ENCODE data around the gene TANK.

The TANK gene

DNA sequence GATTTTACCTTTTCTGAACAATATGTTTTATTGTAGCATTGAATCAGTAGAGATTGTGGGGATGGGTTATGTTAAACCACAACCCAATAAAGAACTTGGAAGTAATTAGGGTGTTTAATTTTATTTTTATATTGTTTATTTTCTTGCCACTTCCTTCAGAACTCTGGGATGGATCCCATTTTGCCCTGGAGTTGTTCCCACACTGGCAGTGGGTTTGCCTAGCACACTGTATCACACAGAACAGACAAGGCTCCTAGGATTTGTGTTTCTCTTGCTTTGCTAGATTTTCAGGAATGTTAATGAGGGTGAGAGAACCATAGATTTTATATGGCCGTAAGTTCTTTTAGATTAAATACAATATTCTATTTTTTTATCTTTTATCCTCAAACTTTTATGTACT lies 59.0 kb downstream of the TANK start:
- H3K9me3 Mint-ChIP-seq, result no peaks in the 10 kb centered on the region
- H3K27me3 Mint-ChIP-seq, result no peaks in the 10 kb centered on the region
- H3K4me3 Mint-ChIP-seq, result no peak overlapping the region
- peak overlapping the region; percentile 3 for H3K27ac Mint-ChIP-seq
- H3K4me1 Mint-ChIP-seq, result peaks cover 35% of the 10 kb centered on the region
- H3K36me3 Mint-ChIP-seq, result peaks cover 5% of the 10 kb centered on the region

DNA sequence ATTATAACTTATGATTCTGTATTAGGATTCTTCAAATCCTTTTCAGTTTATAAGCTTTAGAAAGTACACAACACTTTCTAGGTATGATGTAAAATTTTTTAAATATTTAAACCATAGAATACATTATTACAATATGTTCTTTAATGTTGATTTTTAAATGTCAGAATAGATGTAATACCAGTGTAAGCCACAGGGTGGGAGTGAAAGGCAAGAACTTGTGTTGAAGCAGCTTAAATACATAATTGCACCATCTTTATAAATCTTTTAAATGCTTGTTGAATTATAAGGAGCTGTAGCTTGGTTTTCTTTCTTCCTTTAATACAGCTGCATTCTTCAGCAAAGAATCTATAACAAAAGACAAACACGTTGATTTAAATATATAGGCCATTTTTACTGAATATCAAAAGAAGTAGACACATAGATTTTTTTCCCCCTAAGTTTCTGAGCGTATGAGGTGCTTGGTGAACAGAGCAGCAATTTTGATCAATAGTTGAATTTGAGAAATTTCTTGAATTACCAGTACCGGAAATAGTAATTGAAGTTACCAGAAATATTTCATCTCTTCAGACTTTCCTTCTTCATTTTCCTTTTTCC lies 63.0 kb downstream of the TANK start:
- peaks cover 7% of the 10 kb centered on the region for H3K36me3 Mint-ChIP-seq
- H3K27me3 Mint-ChIP-seq, result no peaks in the 10 kb centered on the region
- no peaks in the 10 kb centered on the region for H3K9me3 Mint-ChIP-seq
- peaks cover 10% of the 10 kb centered on the region for H3K4me1 Mint-ChIP-seq
- no peak overlapping the region for H3K27ac Mint-ChIP-seq
- H3K4me3 Mint-ChIP-seq, result no peak overlapping the region

DNA sequence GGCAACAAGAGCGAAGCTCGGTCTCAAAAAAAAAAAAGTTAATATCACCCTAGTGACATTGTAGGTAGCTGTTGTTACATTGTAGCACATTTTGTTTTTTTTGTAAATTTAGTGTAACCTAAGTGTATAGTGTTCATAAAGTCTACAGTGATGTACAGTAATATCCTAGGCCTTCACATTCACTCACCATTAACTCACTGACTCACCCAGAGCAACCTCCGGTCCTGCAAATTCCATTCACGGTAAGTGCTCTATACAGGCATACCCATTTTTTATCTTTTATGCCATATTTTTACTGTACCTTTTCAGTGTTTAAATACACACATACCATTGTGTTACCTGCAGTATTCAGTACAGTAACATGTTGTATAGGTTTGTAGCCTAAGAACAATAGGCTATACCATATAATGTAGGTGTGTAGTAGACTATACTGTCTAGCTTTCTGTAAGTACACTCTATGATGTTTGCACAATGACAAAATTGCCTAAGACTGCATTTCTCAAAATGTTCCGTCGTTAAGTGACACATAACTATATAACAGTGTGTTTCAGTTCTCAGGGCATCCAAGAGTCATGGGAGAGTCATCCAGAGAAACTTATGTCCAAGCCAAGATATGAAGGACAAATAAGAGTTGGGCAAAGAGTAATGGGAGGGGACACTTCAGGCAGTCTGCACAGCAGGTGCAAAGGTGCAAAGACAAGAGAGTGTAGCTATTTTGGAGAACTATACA lies 68.4 kb downstream of the TANK start:
- Mint-ChIP-seq H3K4me1 (no peaks in the 10 kb centered on the region), H3K36me3 (peaks cover 8% of the 10 kb centered on the region), H3K27me3 (no peaks in the 10 kb centered on the region), H3K4me3 (no peak overlapping the region), H3K27ac (no peak overlapping the region), H3K9me3 (no peaks in the 10 kb centered on the region)

DNA sequence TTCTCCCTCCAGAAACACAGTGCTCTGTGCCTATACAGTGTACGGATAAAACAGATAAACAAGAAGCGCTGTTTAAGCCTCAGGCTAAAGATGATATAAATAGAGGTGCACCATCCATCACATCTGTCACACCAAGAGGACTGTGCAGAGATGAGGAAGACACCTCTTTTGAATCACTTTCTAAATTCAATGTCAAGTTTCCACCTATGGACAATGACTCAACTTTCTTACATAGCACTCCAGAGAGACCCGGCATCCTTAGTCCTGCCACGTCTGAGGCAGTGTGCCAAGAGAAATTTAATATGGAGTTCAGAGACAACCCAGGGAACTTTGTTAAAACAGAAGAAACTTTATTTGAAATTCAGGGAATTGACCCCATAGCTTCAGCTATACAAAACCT lies 70.7 kb downstream of the TANK start:
- Mint-ChIP-seq H3K27ac (peak overlapping the region; percentile 2), H3K36me3 (peaks cover 10% of the 10 kb centered on the region), H3K9me3 (no peaks in the 10 kb centered on the region), H3K4me3 (no peak overlapping the region), H3K4me1 (peaks cover 4% of the 10 kb centered on the region), H3K27me3 (no peaks in the 10 kb centered on the region)

DNA sequence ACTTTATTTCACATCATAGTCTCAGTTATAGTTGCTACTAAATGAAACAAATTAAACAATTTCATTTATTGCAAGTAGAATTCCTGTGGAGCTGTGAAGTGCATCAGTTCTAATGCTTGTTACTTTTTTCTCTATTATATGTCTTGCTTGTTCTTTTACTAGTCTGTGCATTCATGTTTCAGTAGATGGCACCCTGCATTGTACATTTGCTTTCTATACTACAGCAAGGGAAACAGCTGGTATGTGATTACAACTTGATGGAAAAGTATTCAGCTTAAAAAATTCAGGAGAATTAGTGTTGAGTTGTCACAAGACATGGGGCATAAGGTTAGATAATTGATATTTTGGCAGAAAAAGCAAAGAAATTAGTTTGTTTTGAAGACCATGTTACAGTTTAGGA lies 72.3 kb downstream of the TANK start:
- Mint-ChIP-seq H3K27ac (no peak overlapping the region), H3K4me1 (peaks cover 15% of the 10 kb centered on the region), H3K36me3 (peaks cover 8% of the 10 kb centered on the region), H3K4me3 (no peak overlapping the region), H3K9me3 (no peaks in the 10 kb centered on the region), H3K27me3 (no peaks in the 10 kb centered on the region)

DNA sequence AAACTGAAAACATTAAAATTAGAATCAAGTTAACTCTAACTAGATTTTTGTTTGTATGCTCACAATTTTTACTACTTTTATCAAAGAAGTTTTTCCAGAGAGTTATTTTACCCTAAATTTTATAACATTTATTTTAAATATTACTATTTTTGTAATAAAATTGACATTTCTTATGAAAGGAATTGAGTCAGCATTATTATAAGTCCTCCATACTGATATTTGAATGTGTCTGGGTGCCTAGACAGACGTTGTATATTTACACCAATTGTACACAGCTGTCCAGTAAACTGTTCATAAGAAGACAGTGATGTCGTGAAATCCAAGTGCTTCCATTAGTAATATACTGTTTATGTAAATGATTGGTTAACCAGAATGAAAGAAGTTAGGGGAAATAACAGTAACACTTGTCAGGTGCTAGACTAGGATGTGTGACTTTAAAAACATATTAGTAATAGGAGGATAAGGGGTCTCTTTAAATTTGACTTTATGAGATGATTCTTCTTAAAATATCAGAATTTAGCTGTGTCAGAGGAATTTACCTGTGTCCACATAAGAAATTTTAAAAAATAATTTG lies 73.7 kb downstream of the TANK start:
- peaks cover 24% of the 10 kb centered on the region for H3K4me1 Mint-ChIP-seq
- H3K9me3 Mint-ChIP-seq, result no peaks in the 10 kb centered on the region
- H3K27ac Mint-ChIP-seq, result no peak overlapping the region
- no peaks in the 10 kb centered on the region for H3K27me3 Mint-ChIP-seq
- H3K36me3 Mint-ChIP-seq, result peaks cover 3% of the 10 kb centered on the region
- H3K4me3 Mint-ChIP-seq, result no peak overlapping the region

DNA sequence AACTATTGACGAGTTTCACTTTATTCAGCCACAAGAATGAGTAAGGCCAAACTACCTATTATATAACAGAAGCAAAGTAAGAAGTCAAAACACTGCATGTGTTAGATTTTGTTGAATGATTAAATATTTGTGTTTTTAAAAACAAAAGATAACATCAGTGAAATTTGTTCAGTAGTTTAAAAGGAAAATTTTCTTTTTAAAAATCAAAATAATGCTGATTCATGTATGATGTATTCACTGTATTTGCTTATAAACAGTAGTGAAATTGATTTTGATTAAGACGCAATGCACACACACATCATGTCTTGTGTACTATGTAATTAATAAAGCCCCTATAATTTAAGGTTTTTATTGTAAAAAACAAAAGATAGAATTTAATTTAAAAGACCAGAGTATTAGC lies 74.4 kb downstream of the TANK start:
- Mint-ChIP-seq H3K27ac (no peak overlapping the region), H3K4me3 (no peak overlapping the region)

DNA sequence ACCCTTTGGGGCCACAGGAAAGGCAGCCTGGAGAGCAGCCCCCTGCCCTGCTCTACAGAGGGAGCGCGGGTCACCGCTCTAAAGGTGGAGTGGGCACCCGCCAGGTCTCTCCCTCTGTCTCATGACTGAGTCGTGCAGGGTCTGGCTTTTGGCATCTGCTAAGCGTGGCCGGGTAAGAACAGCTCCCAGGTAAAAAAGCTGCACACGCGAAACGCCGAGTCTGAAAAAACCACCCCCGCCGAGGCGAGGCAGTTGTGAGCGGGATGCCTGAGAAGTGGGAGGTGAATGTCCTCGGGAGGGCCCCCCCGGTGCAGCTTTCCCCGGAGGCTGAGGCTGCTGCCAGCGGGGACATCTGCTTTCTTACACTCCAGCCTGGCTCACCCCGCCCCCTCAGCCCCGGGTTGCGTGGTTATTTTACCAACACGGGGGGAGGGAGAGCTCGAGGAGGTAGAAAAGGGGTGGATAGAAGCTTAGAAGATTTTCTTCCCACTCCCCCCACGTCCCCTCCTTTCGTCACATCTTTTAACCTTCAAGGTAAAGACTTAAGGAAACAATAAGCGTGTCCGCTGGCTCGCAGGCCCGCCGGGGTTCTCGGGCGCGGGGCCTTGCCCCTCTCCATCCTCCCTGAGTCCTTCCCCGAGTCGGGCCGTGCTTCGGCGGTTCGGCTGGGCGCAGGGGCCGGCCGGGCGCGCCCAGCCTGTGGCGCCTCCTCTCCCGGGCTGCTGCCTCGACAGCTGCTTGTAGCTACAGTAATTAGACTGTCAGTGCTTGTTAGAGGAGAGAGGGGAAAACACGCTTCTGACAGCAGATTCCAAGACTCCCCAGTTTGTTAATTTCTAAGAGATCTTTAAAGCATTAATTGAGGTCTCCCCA lies 77.4 kb downstream of the TANK start:
- H3K4me1 Mint-ChIP-seq, result peaks cover 45% of the 10 kb centered on the region
- H3K27me3 Mint-ChIP-seq, result no peaks in the 10 kb centered on the region
- peak overlapping the region; percentile 91 for H3K27ac Mint-ChIP-seq
- peaks cover 2% of the 10 kb centered on the region for H3K36me3 Mint-ChIP-seq
- peak overlapping the region; percentile 95 for H3K4me3 Mint-ChIP-seq
- no peaks in the 10 kb centered on the region for H3K9me3 Mint-ChIP-seq

More for the DNA sequence above, 74.4 kb downstream of the TANK start:
- H3K27me3 Mint-ChIP-seq, result no peaks in the 10 kb centered on the region
- peaks cover 24% of the 10 kb centered on the region for H3K4me1 Mint-ChIP-seq
- H3K9me3 Mint-ChIP-seq, result no peaks in the 10 kb centered on the region
- peaks cover 2% of the 10 kb centered on the region for H3K36me3 Mint-ChIP-seq

DNA sequence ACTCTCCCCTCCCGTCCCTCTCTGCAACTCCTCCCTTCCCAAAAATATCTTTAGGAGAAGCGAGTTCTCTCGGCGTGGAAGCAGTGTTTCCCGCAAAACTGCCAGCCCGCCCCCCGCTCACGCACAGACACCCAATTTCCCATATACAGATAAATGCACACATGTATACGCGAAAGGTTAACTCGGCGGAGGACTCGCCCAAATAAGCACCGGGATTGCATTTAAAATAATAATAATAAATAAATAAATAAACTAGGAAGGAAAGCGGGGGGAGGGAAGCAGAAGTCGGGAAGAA lies 78.0 kb downstream of the TANK start:
- peaks cover 50% of the 10 kb centered on the region for H3K4me1 Mint-ChIP-seq
- H3K4me3 Mint-ChIP-seq, result peak overlapping the region; percentile 95
- no peaks in the 10 kb centered on the region for H3K27me3 Mint-ChIP-seq
- peak overlapping the region; percentile 91 for H3K27ac Mint-ChIP-seq
- no peaks in the 10 kb centered on the region for H3K9me3 Mint-ChIP-seq
- peaks cover 2% of the 10 kb centered on the region for H3K36me3 Mint-ChIP-seq

DNA sequence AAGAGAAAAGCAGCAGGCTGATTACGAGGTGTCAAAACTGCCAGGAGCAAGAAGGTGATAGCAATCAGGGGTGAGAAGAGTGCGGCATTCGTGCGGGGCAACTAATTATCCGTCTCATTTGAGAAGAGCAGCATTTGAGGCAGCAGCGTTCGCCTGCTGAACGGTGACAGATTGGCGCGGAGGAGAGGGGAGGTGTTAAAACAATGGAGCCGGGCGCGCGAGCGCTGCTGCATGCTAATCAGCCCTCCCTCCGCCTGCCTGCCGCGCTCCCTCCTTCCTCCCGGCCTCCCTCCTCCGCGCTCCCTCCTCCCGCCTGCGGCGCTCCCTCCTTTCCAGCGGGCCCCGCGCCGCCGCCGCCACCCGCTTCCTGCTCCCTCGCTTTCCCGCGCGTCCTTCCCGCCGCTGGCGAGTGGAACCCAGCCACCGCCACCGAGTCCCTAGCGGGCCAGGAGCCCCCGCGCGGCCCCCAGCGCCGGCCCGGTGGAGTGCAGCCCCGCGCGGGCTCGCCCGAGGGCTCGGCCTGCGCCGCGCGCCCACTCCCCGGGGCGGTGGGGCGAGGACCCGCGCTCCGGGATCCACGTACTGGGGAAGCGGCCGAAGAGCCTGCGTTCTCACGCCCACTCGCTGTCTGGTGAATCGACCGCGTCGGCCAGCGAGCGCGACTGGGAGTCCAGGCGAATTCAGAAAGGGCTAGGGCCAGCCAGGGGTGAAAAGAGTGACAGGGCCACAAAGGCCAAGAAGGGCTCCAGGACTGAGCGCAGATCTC lies 78.5 kb downstream of the TANK start:
- peak overlapping the region; percentile 95 for H3K4me3 Mint-ChIP-seq
- no peaks in the 10 kb centered on the region for H3K9me3 Mint-ChIP-seq
- H3K27me3 Mint-ChIP-seq, result no peaks in the 10 kb centered on the region
- peaks cover 2% of the 10 kb centered on the region for H3K36me3 Mint-ChIP-seq
- H3K27ac Mint-ChIP-seq, result peak overlapping the region; percentile 91
- peaks cover 56% of the 10 kb centered on the region for H3K4me1 Mint-ChIP-seq

DNA sequence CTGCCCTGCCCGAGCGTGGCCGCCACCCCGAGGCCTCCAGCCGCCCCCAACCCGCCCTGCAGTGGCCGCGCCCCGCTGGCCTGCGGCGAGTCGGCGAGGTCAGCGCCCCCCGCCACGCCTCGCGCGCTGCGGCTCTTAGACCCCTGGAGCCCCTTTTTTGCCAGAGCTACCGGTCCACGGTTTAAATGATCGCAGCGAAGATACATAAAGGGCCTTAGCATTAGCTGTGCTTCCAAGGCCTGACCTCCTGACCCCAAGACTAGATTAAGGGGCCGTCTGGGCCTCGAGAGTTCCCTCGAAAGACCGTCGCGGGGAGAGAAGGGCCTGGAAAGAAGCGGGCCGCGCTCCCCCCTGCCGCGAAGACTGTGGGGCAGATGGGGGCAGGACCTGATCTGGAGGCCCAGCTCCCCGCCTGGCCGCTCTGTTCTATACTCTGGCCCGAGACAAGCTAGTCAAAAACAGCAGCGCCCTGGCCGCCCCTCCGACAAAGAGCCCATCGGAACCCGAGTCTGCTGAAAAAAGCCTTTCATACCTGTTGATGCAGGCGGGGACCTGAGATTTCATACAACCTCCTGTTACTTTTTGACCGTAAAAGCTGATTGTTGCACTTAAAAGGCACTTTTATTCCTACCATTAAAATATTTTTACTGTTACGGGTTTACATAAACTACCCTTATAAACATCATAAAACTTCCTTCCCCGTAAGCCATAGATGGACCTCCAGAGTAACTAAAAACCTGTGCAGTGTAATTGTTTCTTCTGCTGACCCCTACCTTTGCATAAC lies 79.3 kb downstream of the TANK start:
- Mint-ChIP-seq H3K27ac (peak overlapping the region; percentile 15), H3K36me3 (no peaks in the 10 kb centered on the region), H3K27me3 (no peaks in the 10 kb centered on the region), H3K9me3 (no peaks in the 10 kb centered on the region), H3K4me3 (peak overlapping the region; percentile 51), H3K4me1 (peaks cover 60% of the 10 kb centered on the region)

DNA sequence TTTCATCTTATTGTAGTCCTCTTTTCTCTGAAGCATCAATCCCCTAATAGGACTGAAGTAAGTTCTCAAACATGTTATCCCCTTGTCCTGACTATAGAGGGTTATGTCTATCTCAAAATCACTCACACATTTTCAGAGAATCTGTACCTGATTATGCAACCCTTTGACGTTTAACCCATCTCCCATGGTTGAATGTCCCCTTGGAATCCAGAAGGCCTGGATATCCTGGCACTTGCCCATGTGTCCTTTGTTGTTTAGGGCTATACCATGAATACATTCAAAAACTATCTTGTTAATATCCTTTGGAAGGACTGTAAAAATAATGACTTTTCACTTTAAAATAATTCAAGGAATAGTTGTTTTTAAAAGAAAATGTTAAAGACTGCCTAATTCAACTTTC lies 81.7 kb downstream of the TANK start:
- Mint-ChIP-seq H3K4me1 (peaks cover 74% of the 10 kb centered on the region), H3K9me3 (no peaks in the 10 kb centered on the region), H3K36me3 (no peaks in the 10 kb centered on the region), H3K27ac (peak overlapping the region; percentile 38), H3K27me3 (no peaks in the 10 kb centered on the region), H3K4me3 (no peak overlapping the region)

DNA sequence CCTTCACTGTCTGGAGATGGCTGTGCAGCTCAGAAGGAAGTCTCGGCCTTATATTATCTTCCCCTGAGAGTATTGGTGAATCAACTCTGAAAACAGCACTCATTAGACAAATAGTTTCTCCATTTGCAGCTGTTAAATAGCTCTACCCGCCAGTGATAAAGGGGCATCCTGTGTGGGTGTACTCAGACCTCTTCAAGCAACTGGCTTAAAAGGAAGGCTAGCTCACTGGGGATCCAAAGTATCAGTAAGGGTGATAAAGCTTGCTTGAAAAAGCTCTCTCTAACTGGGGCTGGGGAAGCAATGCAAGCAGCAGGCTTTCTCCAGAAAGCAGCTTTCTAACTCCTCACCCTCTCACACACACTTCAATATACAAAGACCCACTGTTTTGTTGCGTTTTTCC lies 83.1 kb downstream of the TANK start:
- no peaks in the 10 kb centered on the region for H3K9me3 Mint-ChIP-seq
- H3K27me3 Mint-ChIP-seq, result no peaks in the 10 kb centered on the region
- H3K4me3 Mint-ChIP-seq, result peak overlapping the region; percentile 91
- H3K27ac Mint-ChIP-seq, result peak overlapping the region; percentile 97
- H3K36me3 Mint-ChIP-seq, result no peaks in the 10 kb centered on the region
- H3K4me1 Mint-ChIP-seq, result peaks cover 70% of the 10 kb centered on the region

DNA sequence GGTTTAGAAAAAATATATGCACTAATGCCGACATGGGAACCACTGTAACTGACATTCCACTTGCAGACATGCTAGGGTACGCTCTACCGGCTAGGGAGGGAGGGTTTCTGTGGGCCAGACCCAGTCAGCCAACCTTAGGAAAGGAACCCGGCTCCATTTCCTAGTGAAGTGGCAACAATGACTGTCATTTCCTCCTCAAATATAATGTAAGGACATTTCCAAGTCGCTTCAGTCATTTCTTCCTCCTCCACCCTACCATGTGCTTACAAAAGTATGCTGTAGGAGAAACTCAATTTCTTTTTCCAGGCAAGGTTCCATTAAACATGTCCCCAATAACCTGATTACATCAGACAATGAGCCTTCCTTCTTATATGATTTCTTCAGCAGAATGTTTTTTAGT lies 83.7 kb downstream of the TANK start:
- Mint-ChIP-seq H3K27ac (peak overlapping the region; percentile 97), H3K9me3 (no peaks in the 10 kb centered on the region), H3K36me3 (no peaks in the 10 kb centered on the region), H3K4me3 (peak overlapping the region; percentile 91), H3K27me3 (no peaks in the 10 kb centered on the region), H3K4me1 (peaks cover 66% of the 10 kb centered on the region)

Measured in activated naive CD4-positive, alpha-beta T cell treated with anti-CD3 and anti-CD28 coated beads, Interleukin-2, amount 50 U/mL, for 24 hours (primary cell).